ENCODE results near the gene CAMSAP1. TPM values are rescaled to one million over a fixed set of nuclear protein-coding genes. Genes with fewer than 3 reads are reported as not detected.

CAMSAP1 gene
- total RNA-seq, 1 experiment from 2014 or later = 16.7 TPM

DNA sequence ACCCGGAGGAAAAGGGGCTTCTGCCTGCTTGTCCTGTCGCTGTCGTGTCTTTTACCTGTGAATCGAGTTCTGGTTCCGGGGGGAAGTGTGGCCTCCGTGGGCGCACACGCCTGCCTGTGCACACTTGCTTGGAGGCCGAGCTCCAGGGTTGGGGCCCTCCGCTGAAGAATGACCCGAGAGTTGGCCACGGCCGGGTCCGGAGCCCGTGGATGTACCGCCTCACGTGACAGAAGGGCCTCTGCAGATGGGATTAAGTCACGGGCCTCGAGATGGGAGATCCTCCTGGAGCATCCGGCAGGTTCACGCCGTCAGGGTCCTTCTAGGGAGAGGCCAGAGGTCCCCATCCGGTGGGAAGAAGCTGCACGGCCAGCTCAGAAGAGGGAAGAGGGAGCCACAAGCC lies 124.4 kb downstream of the CAMSAP1 start:
- intact Hi-C loops (cut with micrococcal nuclease; ENCODE audit: unreplicated experiment) = no loop called here
- TF ChIP-seq CTCF (conservative IDR thresholded peaks at IDR 0.05) (no peak), EZH2 (IDR thresholded peaks at IDR 0.05; ENCODE audit: low read depth) (no peak)
- Histone ChIP-seq H3K27ac (no peak overlapping the region), H3K4me2 (no peak overlapping the region), H2AFZ (no peak overlapping the region), H4K20me1 (ENCODE audit: insufficient read depth) (no peaks in the 10 kb centered on the region), H3F3A (ENCODE audit: insufficient read depth, low read depth) (no peaks in the 10 kb centered on the region), H3K9me2 (ENCODE audit: insufficient read depth) (no peaks in the 10 kb centered on the region), H3K4me3 (no peak overlapping the region), H3K79me2 (ENCODE audit: low read depth) (no peaks in the 10 kb centered on the region), H3K9me3 (ENCODE audit: insufficient read depth, low read depth) (no peaks in the 10 kb centered on the region), H3K36me3 (ENCODE audit: low read depth) (no peaks in the 10 kb centered on the region), H3K4me1 (replicated peaks; ENCODE audit: insufficient read depth) (no peaks in the 10 kb centered on the region), H3K27me3 (ENCODE audit: insufficient read depth, low read depth) (no peaks in the 10 kb centered on the region)
- BruUV-seq (replicated peaks) = no TSS peak
- no peak for DNase-seq
- CTCF ChIA-PET = no interaction called here
- POLR2A ChIA-PET (ENCODE audit: unreplicated experiment) = no interaction called here

DNA sequence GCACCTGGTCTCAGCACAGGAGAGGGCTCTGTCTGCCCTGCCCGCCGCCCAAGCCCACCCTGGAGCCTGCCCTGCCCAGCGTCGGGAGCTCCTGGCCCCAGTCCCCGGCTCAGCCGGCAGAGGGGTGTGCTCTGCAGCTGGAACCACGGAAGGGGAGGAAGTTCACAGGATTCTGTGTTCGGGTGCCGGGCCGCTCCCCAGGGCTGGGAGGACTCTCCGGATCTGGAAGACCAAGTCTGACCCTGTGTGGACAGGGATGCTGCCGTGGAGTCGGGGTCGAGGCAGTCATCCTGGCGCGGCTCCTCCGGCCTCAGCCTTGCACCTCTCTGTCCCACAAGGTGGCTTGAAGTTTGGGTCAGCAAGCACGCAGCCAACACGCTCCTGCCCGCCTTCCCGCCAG lies 126.7 kb downstream of the CAMSAP1 start:
- ChIA-PET CTCF (no interaction called here), POLR2A (ENCODE audit: unreplicated experiment) (no interaction called here)
- Histone ChIP-seq H3K4me3 (no peak overlapping the region), H3K9me2 (ENCODE audit: insufficient read depth) (no peaks in the 10 kb centered on the region), H3K36me3 (ENCODE audit: low read depth) (no peaks in the 10 kb centered on the region), H3K4me2 (no peak overlapping the region), H3K9me3 (ENCODE audit: insufficient read depth, low read depth) (no peaks in the 10 kb centered on the region), H2AFZ (no peak overlapping the region), H3K27me3 (ENCODE audit: insufficient read depth, low read depth) (no peaks in the 10 kb centered on the region), H3K27ac (no peak overlapping the region), H4K20me1 (ENCODE audit: insufficient read depth) (no peaks in the 10 kb centered on the region), H3F3A (ENCODE audit: insufficient read depth, low read depth) (no peaks in the 10 kb centered on the region), H3K4me1 (replicated peaks; ENCODE audit: insufficient read depth) (no peaks in the 10 kb centered on the region), H3K79me2 (ENCODE audit: low read depth) (no peaks in the 10 kb centered on the region)
- TF ChIP-seq CTCF (conservative IDR thresholded peaks at IDR 0.05) (no peak), EZH2 (IDR thresholded peaks at IDR 0.05; ENCODE audit: low read depth) (no peak)
- BruUV-seq (replicated peaks) = no TSS peak
- intact Hi-C loops (cut with micrococcal nuclease; ENCODE audit: unreplicated experiment) = no loop called here
- no peak for DNase-seq

DNA sequence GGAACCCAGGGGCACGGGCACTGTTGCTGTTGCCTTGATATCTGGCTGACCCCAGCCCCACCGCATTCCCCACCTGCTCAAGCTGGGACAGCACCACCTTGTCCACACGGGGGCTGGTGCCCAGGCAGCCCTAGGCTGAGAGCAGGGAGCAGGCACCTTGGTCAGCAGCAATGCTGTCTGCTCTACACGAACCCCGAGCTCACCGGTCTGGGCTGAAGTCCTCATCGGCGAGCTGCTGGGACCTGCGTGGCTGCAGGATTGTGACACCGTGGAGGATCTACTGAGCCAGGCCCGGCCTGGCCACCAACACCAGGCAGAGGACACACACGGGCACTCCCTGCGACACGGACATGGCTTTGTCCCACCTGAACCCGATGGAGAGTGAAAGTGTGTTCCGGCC lies 127.3 kb downstream of the CAMSAP1 start:
- CTCF ChIA-PET = no interaction called here
- intact Hi-C loops (cut with micrococcal nuclease; ENCODE audit: unreplicated experiment) = no loop called here
- H3K9me3 ChIP-seq (ENCODE audit: insufficient read depth, low read depth) = no peaks in the 10 kb centered on the region
- no peaks in the 10 kb centered on the region for H3F3A ChIP-seq (ENCODE audit: insufficient read depth, low read depth)
- H3K4me3 ChIP-seq = no peak overlapping the region
- no peaks in the 10 kb centered on the region for H3K36me3 ChIP-seq (ENCODE audit: low read depth)
- H3K9me2 ChIP-seq (ENCODE audit: insufficient read depth) = no peaks in the 10 kb centered on the region
- DNase-seq = no peak
- no TSS peak for BruUV-seq (replicated peaks)
- no peak for TF ChIP-seq CTCF (conservative IDR thresholded peaks at IDR 0.05)
- TF ChIP-seq EZH2 (IDR thresholded peaks at IDR 0.05; ENCODE audit: low read depth) = no peak
- H3K4me2 ChIP-seq = no peak overlapping the region
- H2AFZ ChIP-seq = no peak overlapping the region
- H3K27me3 ChIP-seq (ENCODE audit: insufficient read depth, low read depth) = no peaks in the 10 kb centered on the region
- no peaks in the 10 kb centered on the region for H3K79me2 ChIP-seq (ENCODE audit: low read depth)
- no peak overlapping the region for H3K27ac ChIP-seq
- H4K20me1 ChIP-seq (ENCODE audit: insufficient read depth) = no peaks in the 10 kb centered on the region
- POLR2A ChIA-PET (ENCODE audit: unreplicated experiment) = no interaction called here
- H3K4me1 ChIP-seq (replicated peaks; ENCODE audit: insufficient read depth) = no peaks in the 10 kb centered on the region

Data from PC-9 (cell line).